GM23338 (cell line): ENCODE measurements around the gene PCDHB15. TPM values are rescaled to one million over a fixed set of nuclear protein-coding genes. Genes with fewer than 3 reads are reported as not detected.
A peak's percentile ranks its signal among the peaks of the same experiment; 100 is the strongest.

ENCODE experiments used
- ATAC-seq: fragments of 200-7000 bp; cut with Tn5 transposase; 3 replicates; pipeline ENCODE4 v1.9.1; 2020
- DNase-seq: peaks from one replicate; pipeline ENCODE4 v3.0.0-alpha.2; 2015; ENCODE audit warnings: low spot score
- H2AFZ ChIP-seq: fragments of 200-600 bp; sonication (generic); 2 replicates; pipeline ENCODE4 v1.8.0; 2016; ENCODE audit warnings: antibody characterized with exemption, mild to moderate bottlenecking, moderate library complexity
- H3F3A ChIP-seq: fragments of 200-600 bp; sonication (generic); replicated peaks from 2 replicates; pipeline ENCODE4 v1.8.0; 2017; ENCODE audit warnings: antibody characterized with exemption, mixed run types, low read depth
- H3K27ac ChIP-seq: fragments of 200-600 bp; sonication (generic); 2 replicates; pipeline ENCODE4 v1.6.1; 2016; ENCODE audit warnings: low read depth
- H3K27me3 ChIP-seq: fragments of 200-600 bp; sonication (generic); 2 replicates; pipeline ENCODE4 v1.8.0; 2016; ENCODE audit warnings: mild to moderate bottlenecking, mixed run types, moderate library complexity; ENCODE audit not compliant: insufficient read depth
- H3K36me3 ChIP-seq: fragments of 200-600 bp; sonication (generic); 2 replicates; pipeline ENCODE4 v1.8.0; 2016; ENCODE audit warnings: mild to moderate bottlenecking; ENCODE audit not compliant: insufficient read depth
- H3K4me1 ChIP-seq: fragments of 200-600 bp; sonication (generic); 2 replicates; pipeline ENCODE4 v1.8.0; 2016; ENCODE audit warnings: mild to moderate bottlenecking, moderate library complexity; ENCODE audit not compliant: insufficient read depth
- H3K4me2 ChIP-seq: fragments of 200-600 bp; sonication (generic); 2 replicates; pipeline ENCODE4 v1.7.1; 2017; ENCODE audit warnings: mixed run types
- H3K4me3 ChIP-seq: fragments of 200-600 bp; sonication (generic); 2 replicates; pipeline ENCODE4 v1.6.1; 2016; ENCODE audit warnings: mixed run types
- H3K79me2 ChIP-seq: fragments of 200-600 bp; sonication (generic); replicated peaks from 2 replicates; pipeline ENCODE4 v1.8.0; 2017; ENCODE audit warnings: mild to moderate bottlenecking; ENCODE audit not compliant: insufficient read depth
- H3K9me2 ChIP-seq: fragments of 200-600 bp; sonication (generic); 2 replicates; pipeline ENCODE4 v1.8.0; 2017; ENCODE audit not compliant: insufficient read depth
- H4K20me1 ChIP-seq: fragments of 200-600 bp; sonication (generic); replicated peaks from 2 replicates; pipeline ENCODE4 v1.8.0; 2017; ENCODE audit warnings: mild to moderate bottlenecking; ENCODE audit not compliant: insufficient read depth
- H3K27ac Mint-ChIP-seq: 2 replicates; pipeline ENCODE4 v1.8.0; 2020; ENCODE audit warnings: inconsistent platforms, mild to moderate bottlenecking, moderate library complexity, mixed read lengths
- H3K27me3 Mint-ChIP-seq: 3 replicates; pipeline ENCODE4 v1.8.0; 2022; ENCODE audit warnings: low read depth, mild to moderate bottlenecking, moderate library complexity, mixed read lengths, inconsistent platforms; ENCODE audit not compliant: insufficient read depth, poor library complexity
- H3K36me3 Mint-ChIP-seq: 3 replicates; pipeline ENCODE4 v1.8.0; 2021; ENCODE audit warnings: low read depth, mild to moderate bottlenecking, inconsistent platforms, moderate library complexity, mixed read lengths
- H3K4me1 Mint-ChIP-seq: 3 replicates; pipeline ENCODE4 v1.8.0; 2020; ENCODE audit warnings: mild to moderate bottlenecking, inconsistent platforms, mixed read lengths
- H3K4me3 Mint-ChIP-seq: 3 replicates; pipeline ENCODE4 v1.8.0; 2021; ENCODE audit warnings: moderate library complexity, mild to moderate bottlenecking, inconsistent platforms, mixed read lengths
- H3K9me3 Mint-ChIP-seq: 3 replicates; pipeline ENCODE4 v1.8.0; 2020; ENCODE audit warnings: moderate library complexity, mild to moderate bottlenecking, inconsistent platforms, mixed read lengths
- CREB1 ChIP-seq: fragments of 250-450 bp; sonication (Bioruptor Pico); IDR thresholded peaks from 2 replicates; pipeline ENCODE4 v1.5.0; 2020; ENCODE audit warnings: low read depth, mild to moderate bottlenecking, moderate library complexity
- CTCF ChIP-seq, 2 experiments: fragments of 200-600 bp in 1 of 2; sonication (generic) in 1 of 2; conservative IDR thresholded peaks; 2 replicates each; pipeline versions ENCODE4 v1.5.1 to v1.6.1; 2016 to 2017; ENCODE audit warnings: antibody characterized with exemption in 2 of 2, low read depth in 2 of 2, mild to moderate bottlenecking in 2 of 2, moderate library complexity in 1 of 2
- EZH2 ChIP-seq: fragments of 200-600 bp; sonication (generic); IDR thresholded peaks from one replicate; pipeline ENCODE4 v1.8.0; 2017; ENCODE audit warnings: antibody characterized with exemption, mild to moderate bottlenecking, low read depth; ENCODE audit not compliant: unreplicated experiment
- EZH2phosphoT487 ChIP-seq: fragments of 200-600 bp; sonication (generic); IDR thresholded peaks from one replicate; pipeline ENCODE4 v1.8.1; 2018; ENCODE audit warnings: antibody characterized with exemption; ENCODE audit not compliant: unreplicated experiment
- JUNB ChIP-seq: IDR thresholded peaks from one replicate; pipeline ENCODE4 v1.6.1; 2016; ENCODE audit warnings: antibody characterized with exemption; ENCODE audit not compliant: unreplicated experiment
- NANOG ChIP-seq: IDR thresholded peaks from 2 replicates; pipeline ENCODE4 v1.6.1; 2016; ENCODE audit warnings: antibody characterized with exemption, borderline replicate concordance
- POLR2AphosphoS5 ChIP-seq: IDR thresholded peaks from 2 replicates; pipeline ENCODE4 v1.6.1; 2016; ENCODE audit warnings: antibody characterized with exemption, low read depth
- STAT1 ChIP-seq: IDR thresholded peaks from one replicate; pipeline ENCODE4 v1.6.1; 2016; ENCODE audit warnings: antibody characterized with exemption; ENCODE audit not compliant: unreplicated experiment
- ZNF114 ChIP-seq: fragments of 250-450 bp; sonication (Bioruptor Pico); IDR thresholded peaks from 2 replicates; pipeline ENCODE4 v1.5.0; 2020; ENCODE audit warnings: mild to moderate bottlenecking, moderate library complexity
- ZNF331 ChIP-seq: fragments of 250-450 bp; sonication (Bioruptor Pico); IDR thresholded peaks from 2 replicates; pipeline ENCODE4 v1.5.0; 2020; ENCODE audit warnings: low read depth, mild to moderate bottlenecking, moderate library complexity
- ZNF462 ChIP-seq: fragments of 250-450 bp; sonication (Bioruptor Pico); IDR thresholded peaks from 2 replicates; pipeline ENCODE4 v1.5.0; 2020; ENCODE audit warnings: mild to moderate bottlenecking, moderate library complexity
- long read RNA-seq: library from polyadenylated mRNA; unstranded; transcript quantifications from one replicate; pipeline ENCODE4 v2.0.0, GENCODE V29; 2020; ENCODE audit not compliant: unreplicated experiment
- polyA plus RNA-seq: library from polyadenylated mRNA; unstranded; fragments of >200 nt; fragmentation: Nextera tagmentation; extraction: Ambion mirVana; gene quantifications from 2 replicates; pipeline ENCODE4 v1.2.1, GENCODE V29; 2016
- total RNA-seq: library from RNA; depleted of rRNA; stranded (reverse); fragments of >200 nt; shearing (Covaris generic); gene quantifications from 2 replicates; pipeline ENCODE4 v1.2.3, GENCODE V29; 2014; rRNA removed
- TF ChIP-seq, protein P1 (sequence below): IDR thresholded peaks from 2 replicates; pipeline ENCODE4 v1.6.1; 2016; ENCODE audit warnings: antibody characterized with exemption
- TF ChIP-seq, protein P2 (sequence below): IDR thresholded peaks from one replicate; pipeline ENCODE4 v1.6.1; 2018; ENCODE audit warnings: antibody characterized with exemption; ENCODE audit not compliant: unreplicated experiment

The PCDHB15 gene
- total RNA-seq (8.0 and 12.1 TPM in 2 replicates), polyA plus RNA-seq (4.9 and 6.1 TPM in 2 replicates)
- long read RNA-seq: 0 reads

DNA sequence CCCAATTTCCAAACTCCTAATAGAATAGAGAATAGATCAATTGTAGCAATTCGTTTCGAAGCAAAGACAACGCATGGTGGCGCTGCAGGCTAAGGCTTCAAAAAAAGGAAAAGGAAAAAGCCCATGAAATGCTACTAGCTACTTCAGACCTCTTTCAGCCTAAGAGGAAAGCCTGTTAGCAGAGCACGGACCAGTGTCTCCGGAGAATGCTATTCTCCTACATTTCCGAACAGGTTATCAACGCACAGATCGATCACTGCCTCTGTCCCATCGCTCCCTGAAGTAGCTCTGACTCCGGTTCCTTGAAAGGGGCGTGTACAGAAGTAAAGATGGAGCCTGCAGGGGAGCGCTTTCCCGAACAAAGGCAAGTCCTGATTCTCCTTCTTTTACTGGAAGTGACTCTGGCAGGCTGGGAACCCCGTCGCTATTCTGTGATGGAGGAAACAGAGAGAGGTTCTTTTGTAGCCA lies at the start of gene PCDHB15:
TSS of gene PCDHB15 (plus strand) at position 146 of the 468 bp plus-strand sequence. CDS start at position 330, 184 bp downstream.
- Mint-ChIP-seq H3K27me3 (peaks cover 9% of the 10 kb centered on the region), H3K36me3 (peaks cover 61% of the 10 kb centered on the region), H3K4me1 (peaks cover 5% of the 10 kb centered on the region; the same call in 2 of the 3 replicates), H3K9me3 (peaks cover 75% of the 10 kb centered on the region), H3K4me3 (peak within 1 kb of the TSS; percentile 70), H3K27ac (peak within 1 kb of the TSS; percentile 86)
- Histone ChIP-seq H3K36me3 (no peaks in the 10 kb centered on the region), H3K4me2 (peak within 1 kb of the TSS; percentile 67), H4K20me1 (no peaks in the 10 kb centered on the region), H2AFZ (peak within 1 kb of the TSS; percentile 76), H3K4me3 (peak within 1 kb of the TSS; percentile 50), H3F3A (no peaks in the 10 kb centered on the region), H3K27ac (peak within 1 kb of the TSS; percentile 18; the same call in 1 of the 2 replicates), H3K4me1 (peaks cover 5% of the 10 kb centered on the region; the same call in 1 of the 2 replicates), H3K79me2 (no peaks in the 10 kb centered on the region), H3K9me2 (peaks cover 4% of the 10 kb centered on the region; the same call in 1 of the 2 replicates), H3K27me3 (no peaks in the 10 kb centered on the region)
- TF ChIP-seq STAT1 (no peak), ZNF114 (no peak), ZNF331 (CRISPR knock-in tag) (no peak), EZH2phosphoT487 (no peak), EZH2 (no peak), CTCF (conservative IDR thresholded peaks at IDR 0.05; ENCODE audit: low read depth in 2 of 2) (peak; percentile 84 to 97), NANOG (no peak), POLR2AphosphoS5 (peak; percentile 18; the same call in 1 of the 2 replicates), JUNB (no peak), ZNF462 (CRISPR knock-in tag) (no peak), CREB1 (CRISPR knock-in tag) (no peak)
- TF ChIP-seq, protein P1, sequence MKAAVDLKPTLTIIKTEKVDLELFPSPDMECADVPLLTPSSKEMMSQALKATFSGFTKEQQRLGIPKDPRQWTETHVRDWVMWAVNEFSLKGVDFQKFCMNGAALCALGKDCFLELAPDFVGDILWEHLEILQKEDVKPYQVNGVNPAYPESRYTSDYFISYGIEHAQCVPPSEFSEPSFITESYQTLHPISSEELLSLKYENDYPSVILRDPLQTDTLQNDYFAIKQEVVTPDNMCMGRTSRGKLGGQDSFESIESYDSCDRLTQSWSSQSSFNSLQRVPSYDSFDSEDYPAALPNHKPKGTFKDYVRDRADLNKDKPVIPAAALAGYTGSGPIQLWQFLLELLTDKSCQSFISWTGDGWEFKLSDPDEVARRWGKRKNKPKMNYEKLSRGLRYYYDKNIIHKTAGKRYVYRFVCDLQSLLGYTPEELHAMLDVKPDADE: no peak
- TF ChIP-seq, protein P2, sequence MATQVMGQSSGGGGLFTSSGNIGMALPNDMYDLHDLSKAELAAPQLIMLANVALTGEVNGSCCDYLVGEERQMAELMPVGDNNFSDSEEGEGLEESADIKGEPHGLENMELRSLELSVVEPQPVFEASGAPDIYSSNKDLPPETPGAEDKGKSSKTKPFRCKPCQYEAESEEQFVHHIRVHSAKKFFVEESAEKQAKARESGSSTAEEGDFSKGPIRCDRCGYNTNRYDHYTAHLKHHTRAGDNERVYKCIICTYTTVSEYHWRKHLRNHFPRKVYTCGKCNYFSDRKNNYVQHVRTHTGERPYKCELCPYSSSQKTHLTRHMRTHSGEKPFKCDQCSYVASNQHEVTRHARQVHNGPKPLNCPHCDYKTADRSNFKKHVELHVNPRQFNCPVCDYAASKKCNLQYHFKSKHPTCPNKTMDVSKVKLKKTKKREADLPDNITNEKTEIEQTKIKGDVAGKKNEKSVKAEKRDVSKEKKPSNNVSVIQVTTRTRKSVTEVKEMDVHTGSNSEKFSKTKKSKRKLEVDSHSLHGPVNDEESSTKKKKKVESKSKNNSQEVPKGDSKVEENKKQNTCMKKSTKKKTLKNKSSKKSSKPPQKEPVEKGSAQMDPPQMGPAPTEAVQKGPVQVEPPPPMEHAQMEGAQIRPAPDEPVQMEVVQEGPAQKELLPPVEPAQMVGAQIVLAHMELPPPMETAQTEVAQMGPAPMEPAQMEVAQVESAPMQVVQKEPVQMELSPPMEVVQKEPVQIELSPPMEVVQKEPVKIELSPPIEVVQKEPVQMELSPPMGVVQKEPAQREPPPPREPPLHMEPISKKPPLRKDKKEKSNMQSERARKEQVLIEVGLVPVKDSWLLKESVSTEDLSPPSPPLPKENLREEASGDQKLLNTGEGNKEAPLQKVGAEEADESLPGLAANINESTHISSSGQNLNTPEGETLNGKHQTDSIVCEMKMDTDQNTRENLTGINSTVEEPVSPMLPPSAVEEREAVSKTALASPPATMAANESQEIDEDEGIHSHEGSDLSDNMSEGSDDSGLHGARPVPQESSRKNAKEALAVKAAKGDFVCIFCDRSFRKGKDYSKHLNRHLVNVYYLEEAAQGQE: no peak
- DNase-seq: peak; percentile 92
- ATAC-seq: peak; percentile 82
